HFF-Myc (cell line): ENCODE results near the gene OR10G6.

Experiments used
- DNase-seq: peaks from one replicate; pipeline ENCODE4 v3.0.0-alpha.2; 2011; ENCODE audit warnings: low read depth; ENCODE audit errors: extremely low read depth
- H3K4me3 ChIP-seq: replicated peaks from 2 replicates; pipeline ENCODE4 v1.5.1; 2011; ENCODE audit warnings: low read depth, mild to moderate bottlenecking, control low read depth, low read length
- TF ChIP-seq, protein P1 (sequence below): IDR thresholded peaks from 2 replicates; pipeline ENCODE4 v1.5.1; 2012; ENCODE audit warnings: mild to moderate bottlenecking, low read depth, low read length, control low read depth; ENCODE audit errors: missing control alignments

The OR10G6 gene

GRCh38 chr11:124012697-124013096 lies 17.7 kb upstream of the OR10G6 start, which contains the start of gene OR10G4:
TSS of gene OR10G4 (plus strand) at chr11:124012997. CDS start at chr11:124015575, 2,578 bp downstream.
- H3K4me3 ChIP-seq = no peak within 1 kb of the TSS
- no peak for DNase-seq
- TF ChIP-seq, protein P1, sequence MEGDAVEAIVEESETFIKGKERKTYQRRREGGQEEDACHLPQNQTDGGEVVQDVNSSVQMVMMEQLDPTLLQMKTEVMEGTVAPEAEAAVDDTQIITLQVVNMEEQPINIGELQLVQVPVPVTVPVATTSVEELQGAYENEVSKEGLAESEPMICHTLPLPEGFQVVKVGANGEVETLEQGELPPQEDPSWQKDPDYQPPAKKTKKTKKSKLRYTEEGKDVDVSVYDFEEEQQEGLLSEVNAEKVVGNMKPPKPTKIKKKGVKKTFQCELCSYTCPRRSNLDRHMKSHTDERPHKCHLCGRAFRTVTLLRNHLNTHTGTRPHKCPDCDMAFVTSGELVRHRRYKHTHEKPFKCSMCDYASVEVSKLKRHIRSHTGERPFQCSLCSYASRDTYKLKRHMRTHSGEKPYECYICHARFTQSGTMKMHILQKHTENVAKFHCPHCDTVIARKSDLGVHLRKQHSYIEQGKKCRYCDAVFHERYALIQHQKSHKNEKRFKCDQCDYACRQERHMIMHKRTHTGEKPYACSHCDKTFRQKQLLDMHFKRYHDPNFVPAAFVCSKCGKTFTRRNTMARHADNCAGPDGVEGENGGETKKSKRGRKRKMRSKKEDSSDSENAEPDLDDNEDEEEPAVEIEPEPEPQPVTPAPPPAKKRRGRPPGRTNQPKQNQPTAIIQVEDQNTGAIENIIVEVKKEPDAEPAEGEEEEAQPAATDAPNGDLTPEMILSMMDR = no peak

GRCh38 chr11:123979311-123979710 lies 15.7 kb downstream of the OR10G6 start:
- DNase-seq = no peak
- TF ChIP-seq, protein P1 = no peak
- H3K4me3 ChIP-seq = no peak overlapping the region

GRCh38 chr11:123977731-123978347 lies 17.1 kb downstream of the OR10G6 start, which contains the start of gene OR10S1:
TSS of gene OR10S1 (minus strand) at chr11:123977781. CDS start at chr11:123977664, 117 bp downstream.
- no peak for DNase-seq
- TF ChIP-seq, protein P1 = no peak
- no peak within 1 kb of the TSS for H3K4me3 ChIP-seq

DNA sequence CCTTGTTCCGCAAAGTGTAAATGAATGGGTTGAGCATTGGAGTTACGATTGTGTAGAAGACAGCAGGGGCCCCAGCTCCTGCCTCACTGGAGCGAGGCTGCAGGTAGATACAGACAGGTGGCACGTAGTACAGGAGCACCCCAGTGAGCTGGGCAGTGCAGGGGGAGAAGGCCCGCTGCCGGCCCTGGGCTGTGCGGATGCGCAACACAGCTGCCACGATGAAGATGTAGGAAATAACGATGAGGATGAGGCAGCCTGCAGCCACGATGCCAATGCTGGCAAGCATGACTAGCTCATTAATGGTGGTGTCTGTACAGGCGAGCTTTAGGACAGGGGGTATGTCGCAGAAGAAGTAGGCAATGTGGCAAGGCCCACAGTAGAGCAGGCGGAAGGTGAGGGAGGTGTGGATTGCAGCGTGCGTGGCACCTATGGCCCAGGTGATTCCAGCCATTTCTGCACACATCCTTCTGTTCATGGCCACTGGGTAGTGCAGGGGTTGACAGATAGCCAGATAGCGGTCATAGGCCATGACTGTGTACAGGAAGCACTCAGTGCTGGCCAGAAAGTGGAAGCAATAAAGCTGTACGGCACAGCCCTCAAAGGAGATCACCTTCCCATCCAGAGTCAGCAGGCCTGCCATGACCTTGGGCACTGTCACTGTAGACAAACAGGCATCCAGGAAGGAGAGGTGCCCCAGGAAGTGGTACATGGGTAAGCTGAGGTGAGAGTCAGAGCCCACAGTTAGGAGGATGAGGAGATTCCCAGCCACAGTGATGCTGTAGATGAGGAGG lies 18.0 kb downstream of the OR10G6 start:
- TF ChIP-seq, protein P1 = no peak
- no peak overlapping the region for H3K4me3 ChIP-seq

GRCh38 chr11:123973816-123974215 lies 21.1 kb downstream of the OR10G6 start:
- TF ChIP-seq, protein P1 = no peak
- no peak for DNase-seq
- no peak overlapping the region for H3K4me3 ChIP-seq

More for the DNA sequence above, 18.0 kb downstream of the OR10G6 start:
- DNase-seq = no peak

DNA sequence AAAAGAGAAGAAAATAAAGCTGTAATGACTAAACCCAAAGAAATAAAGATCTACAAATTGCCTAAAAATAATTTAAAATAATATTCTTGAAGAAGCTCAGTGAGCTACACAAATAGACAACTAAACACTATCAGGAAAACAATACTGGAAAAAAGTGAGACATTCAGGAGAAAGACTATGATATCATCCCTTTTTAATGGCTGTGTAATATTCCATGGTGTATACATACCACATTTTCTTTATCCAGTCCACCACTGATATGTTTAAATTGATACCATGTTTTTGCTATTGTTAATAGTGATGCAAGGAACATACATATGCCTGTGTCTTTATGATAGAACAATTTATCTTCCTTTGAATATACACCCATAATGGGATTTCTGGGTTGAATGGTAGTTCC lies 38.2 kb downstream of the OR10G6 start:
- no peak overlapping the region for H3K4me3 ChIP-seq
- TF ChIP-seq, protein P1 = no peak
- no peak for DNase-seq
